Measurements from ENCODE around the gene ESM1.

GRCh38 chr5:55030220-55030619, 44.8 kb upstream of the ESM1 start:
- TF ChIP-seq, protein P1, sequence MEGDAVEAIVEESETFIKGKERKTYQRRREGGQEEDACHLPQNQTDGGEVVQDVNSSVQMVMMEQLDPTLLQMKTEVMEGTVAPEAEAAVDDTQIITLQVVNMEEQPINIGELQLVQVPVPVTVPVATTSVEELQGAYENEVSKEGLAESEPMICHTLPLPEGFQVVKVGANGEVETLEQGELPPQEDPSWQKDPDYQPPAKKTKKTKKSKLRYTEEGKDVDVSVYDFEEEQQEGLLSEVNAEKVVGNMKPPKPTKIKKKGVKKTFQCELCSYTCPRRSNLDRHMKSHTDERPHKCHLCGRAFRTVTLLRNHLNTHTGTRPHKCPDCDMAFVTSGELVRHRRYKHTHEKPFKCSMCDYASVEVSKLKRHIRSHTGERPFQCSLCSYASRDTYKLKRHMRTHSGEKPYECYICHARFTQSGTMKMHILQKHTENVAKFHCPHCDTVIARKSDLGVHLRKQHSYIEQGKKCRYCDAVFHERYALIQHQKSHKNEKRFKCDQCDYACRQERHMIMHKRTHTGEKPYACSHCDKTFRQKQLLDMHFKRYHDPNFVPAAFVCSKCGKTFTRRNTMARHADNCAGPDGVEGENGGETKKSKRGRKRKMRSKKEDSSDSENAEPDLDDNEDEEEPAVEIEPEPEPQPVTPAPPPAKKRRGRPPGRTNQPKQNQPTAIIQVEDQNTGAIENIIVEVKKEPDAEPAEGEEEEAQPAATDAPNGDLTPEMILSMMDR (IDR thresholded peaks at IDR 0.05; ENCODE audit: poor library complexity): no peak
- TF ChIP-seq EZH2 (IDR thresholded peaks at IDR 0.05; ENCODE audit: borderline replicate concordance): no peak
